HepG2 (cell line): ENCODE measurements around the gene C6orf62. TPM values are rescaled to one million over a fixed set of nuclear protein-coding genes. Genes with fewer than 3 reads are reported as not detected.

Source experiments
- EED ChIP-seq: sonication (generic); formaldehyde crosslinking; IDR thresholded peaks from 2 replicates; pipeline ENCODE4 v1.5.0; 2020; ENCODE audit warnings: mild to moderate bottlenecking, missing genetic modification reagents
- MAZ ChIP-seq, 2 experiments: sonication (generic) in 1 of 2; formaldehyde crosslinking in 1 of 2; IDR thresholded peaks; 2 replicates each; pipeline versions ENCODE4 v1.5.0 to v1.6.1; 2012 to 2020; ENCODE audit warnings: low read depth in 2 of 2, mild to moderate bottlenecking in 2 of 2, borderline replicate concordance in 1 of 2, improper control_type of control experiment in 1 of 2, low read length in 1 of 2, missing genetic modification reagents in 1 of 2, moderate library complexity in 1 of 2
- PRDM10 ChIP-seq: sonication (generic); formaldehyde crosslinking; IDR thresholded peaks from 2 replicates; pipeline ENCODE4 v1.4.0; 2020; ENCODE audit warnings: low read depth, missing genetic modification reagents
- RARA ChIP-seq: IDR thresholded peaks from 2 replicates; pipeline ENCODE4 v1.6.1; 2016; ENCODE audit warnings: missing genetic modification reagents, missing compliant biosample characterization
- SOX5 ChIP-seq: IDR thresholded peaks from 2 replicates; pipeline ENCODE4 v1.6.1; 2016; ENCODE audit warnings: borderline replicate concordance
- TCF7L2 ChIP-seq: IDR thresholded peaks from 2 replicates; pipeline ENCODE4 v1.6.1; 2011; ENCODE audit warnings: mild to moderate bottlenecking, low read depth, low read length, moderate library complexity
- TFAP4 ChIP-seq: sonication (generic); IDR thresholded peaks from 2 replicates; pipeline ENCODE4 v1.6.1; 2016; ENCODE audit warnings: low read depth, borderline replicate concordance
- UBTF ChIP-seq: sonication (generic); formaldehyde crosslinking; IDR thresholded peaks from 2 replicates; pipeline ENCODE4 v1.4.0; 2020; ENCODE audit warnings: mild to moderate bottlenecking, missing genetic modification reagents
- ZBTB21 ChIP-seq: sonication (generic); formaldehyde crosslinking; IDR thresholded peaks from 2 replicates; pipeline ENCODE4 v1.4.0; 2020; ENCODE audit warnings: missing genetic modification reagents
- ZFP36L2 ChIP-seq: sonication (generic); formaldehyde crosslinking; IDR thresholded peaks from 2 replicates; pipeline ENCODE4 v1.4.0; 2020; ENCODE audit warnings: missing genetic modification reagents
- ZNF597 ChIP-seq: sonication (generic); formaldehyde crosslinking; IDR thresholded peaks from 2 replicates; pipeline ENCODE4 v1.5.0; 2020; ENCODE audit warnings: missing genetic modification reagents
- ZNF598 ChIP-seq: sonication (generic); formaldehyde crosslinking; IDR thresholded peaks from 2 replicates; pipeline ENCODE4 v1.5.1; 2020; ENCODE audit warnings: mild to moderate bottlenecking, missing genetic modification reagents, borderline replicate concordance
- ZNF782 ChIP-seq: sonication (generic); formaldehyde crosslinking; IDR thresholded peaks from 2 replicates; pipeline ENCODE4 v1.4.0; 2020; ENCODE audit warnings: missing genetic modification reagents, mild to moderate bottlenecking, borderline replicate concordance
- polyA plus RNA-seq, 8 experiments: library from polyadenylated mRNA; depleted of rRNA in 3 of 8; stranded (reverse) in 7 of 8; unstranded in 1 of 8; fragments of >200 nt; fragmentation: Illumina TruSeq in 4 of 8; extraction: Trizol in 4 of 8; gene quantifications; 2 replicates each; pipeline versions ENCODE4 v1.2.1 to v1.2.3, GENCODE V29; 2011 to 2016; ENCODE audit warnings: low read depth in 4 of 8, missing spikeins in 1 of 8, mixed read lengths in 1 of 8; ENCODE audit not compliant: insufficient read depth in 1 of 8
- total RNA-seq, 5 experiments: library from RNA; depleted of rRNA; stranded (reverse); fragments of >200 nt; fragmentation: Illumina TruSeq; extraction: Trizol; gene quantifications; 2 replicates each; pipeline ENCODE4 v1.2.3, GENCODE V29; 2016; ENCODE audit warnings: low read depth in 1 of 5
- TF ChIP-seq, protein P1 (sequence below): sonication (generic); formaldehyde crosslinking; IDR thresholded peaks from 2 replicates; pipeline ENCODE4 v1.4.0; 2020; ENCODE audit warnings: missing genetic modification reagents, borderline replicate concordance
- TF ChIP-seq, protein P2 (sequence below): IDR thresholded peaks from 2 replicates; pipeline ENCODE4 v1.6.1; 2016; ENCODE audit warnings: control low read depth

The C6orf62 gene
- total and polyA plus RNA-seq, 2 of the 13 experiments (the other 11 are each of a cell fraction or from before 2014, with no cell fraction given) = 54.8 to 90.4 TPM

DNA sequence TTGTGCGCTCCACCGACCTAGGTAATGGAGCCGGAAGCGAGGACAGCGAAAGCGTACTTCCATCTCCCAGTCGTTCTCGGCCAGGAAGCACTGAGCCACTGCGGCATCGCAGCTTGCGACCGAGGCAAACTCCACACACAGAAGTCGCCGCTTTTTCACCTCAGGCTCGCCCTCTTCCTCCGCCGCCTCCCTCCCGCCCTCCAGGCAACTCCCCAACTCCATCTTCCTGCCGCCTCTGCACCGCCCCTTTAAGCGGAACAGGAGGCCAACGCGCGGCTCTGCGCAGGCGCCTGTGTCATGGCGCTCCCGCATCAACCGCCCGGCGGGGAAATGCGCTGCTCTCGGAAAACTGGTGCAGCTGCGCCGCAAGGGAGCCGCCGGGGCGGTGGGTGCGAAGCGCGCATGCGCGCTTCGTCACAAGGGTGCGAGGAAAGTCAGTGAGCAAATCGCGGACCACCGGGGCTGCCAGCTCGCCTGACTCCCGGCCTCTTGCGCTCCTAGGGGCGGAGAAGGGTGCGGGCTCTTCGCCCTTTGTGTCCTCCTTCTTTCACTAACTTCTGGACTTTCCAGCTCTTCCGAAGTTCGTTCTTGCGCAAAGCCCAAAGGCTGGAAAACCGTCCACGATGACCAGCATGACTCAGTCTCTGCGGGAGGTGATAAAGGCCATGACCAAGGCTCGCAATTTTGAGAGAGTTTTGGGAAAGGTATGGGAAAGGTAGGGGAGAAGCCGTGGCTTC, 52.1 kb downstream of the C6orf62 start, which contains the start of the genes ACOT13 and TDP2 (continued):
- TF ChIP-seq, protein P1, sequence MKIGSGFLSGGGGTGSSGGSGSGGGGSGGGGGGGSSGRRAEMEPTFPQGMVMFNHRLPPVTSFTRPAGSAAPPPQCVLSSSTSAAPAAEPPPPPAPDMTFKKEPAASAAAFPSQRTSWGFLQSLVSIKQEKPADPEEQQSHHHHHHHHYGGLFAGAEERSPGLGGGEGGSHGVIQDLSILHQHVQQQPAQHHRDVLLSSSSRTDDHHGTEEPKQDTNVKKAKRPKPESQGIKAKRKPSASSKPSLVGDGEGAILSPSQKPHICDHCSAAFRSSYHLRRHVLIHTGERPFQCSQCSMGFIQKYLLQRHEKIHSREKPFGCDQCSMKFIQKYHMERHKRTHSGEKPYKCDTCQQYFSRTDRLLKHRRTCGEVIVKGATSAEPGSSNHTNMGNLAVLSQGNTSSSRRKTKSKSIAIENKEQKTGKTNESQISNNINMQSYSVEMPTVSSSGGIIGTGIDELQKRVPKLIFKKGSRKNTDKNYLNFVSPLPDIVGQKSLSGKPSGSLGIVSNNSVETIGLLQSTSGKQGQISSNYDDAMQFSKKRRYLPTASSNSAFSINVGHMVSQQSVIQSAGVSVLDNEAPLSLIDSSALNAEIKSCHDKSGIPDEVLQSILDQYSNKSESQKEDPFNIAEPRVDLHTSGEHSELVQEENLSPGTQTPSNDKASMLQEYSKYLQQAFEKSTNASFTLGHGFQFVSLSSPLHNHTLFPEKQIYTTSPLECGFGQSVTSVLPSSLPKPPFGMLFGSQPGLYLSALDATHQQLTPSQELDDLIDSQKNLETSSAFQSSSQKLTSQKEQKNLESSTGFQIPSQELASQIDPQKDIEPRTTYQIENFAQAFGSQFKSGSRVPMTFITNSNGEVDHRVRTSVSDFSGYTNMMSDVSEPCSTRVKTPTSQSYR (CRISPR knock-in tag) = peak; percentile 38; the same call in 1 of the 2 replicates
- no peak for TF ChIP-seq ZBTB21
- TF ChIP-seq EED (CRISPR knock-in tag) = peak; percentile 94; the same call in 1 of the 2 replicates
- peak; percentile 92 for TF ChIP-seq PRDM10 (CRISPR knock-in tag)
- peak; percentile 66 for TF ChIP-seq TFAP4
- TF ChIP-seq SOX5 (CRISPR knock-in tag) = peak; percentile 69; the same call in 1 of the 2 replicates
- peak; percentile 97 for TF ChIP-seq UBTF (CRISPR knock-in tag)
- TF ChIP-seq RARA (CRISPR knock-in tag) = peak; percentile 3; the same call in 1 of the 2 replicates
- TF ChIP-seq ZNF598 (CRISPR knock-in tag) = peak; percentile 98
- TF ChIP-seq TCF7L2 = no peak
- peak; percentile 93 for TF ChIP-seq ZFP36L2 (CRISPR knock-in tag)
- TF ChIP-seq, protein P2, sequence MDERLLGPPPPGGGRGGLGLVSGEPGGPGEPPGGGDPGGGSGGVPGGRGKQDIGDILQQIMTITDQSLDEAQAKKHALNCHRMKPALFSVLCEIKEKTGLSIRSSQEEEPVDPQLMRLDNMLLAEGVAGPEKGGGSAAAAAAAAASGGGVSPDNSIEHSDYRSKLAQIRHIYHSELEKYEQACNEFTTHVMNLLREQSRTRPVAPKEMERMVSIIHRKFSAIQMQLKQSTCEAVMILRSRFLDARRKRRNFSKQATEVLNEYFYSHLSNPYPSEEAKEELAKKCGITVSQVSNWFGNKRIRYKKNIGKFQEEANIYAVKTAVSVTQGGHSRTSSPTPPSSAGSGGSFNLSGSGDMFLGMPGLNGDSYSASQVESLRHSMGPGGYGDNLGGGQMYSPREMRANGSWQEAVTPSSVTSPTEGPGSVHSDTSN (CRISPR knock-in tag) = no peak
- TF ChIP-seq ZNF782 (CRISPR knock-in tag) = peak; percentile 55; the same call in 1 of the 2 replicates
- TF ChIP-seq ZNF597 (CRISPR knock-in tag) = no peak
- TF ChIP-seq MAZ (IDR thresholded peaks at IDR 0.05; ENCODE audit: borderline replicate concordance, low read depth, low read length) = 0 out of 2 replicates have a peak, but pooled peaks have one; percentile 88
- peak; percentile 97 for TF ChIP-seq MAZ (CRISPR knock-in tag; IDR thresholded peaks at IDR 0.05; ENCODE audit: low read depth)
